ENCODE data around the gene PPARA.

GRCh38 chr22:46105494-46106278 is 44.6 kb upstream of the PPARA start:
- TF ChIP-seq POLR2A (IDR thresholded peaks at IDR 0.05; ENCODE audit: low read depth, low read length) (no peak), FOS (IDR thresholded peaks at IDR 0.05; ENCODE audit: low read depth, low read length) (no peak), CTCF (conservative IDR thresholded peaks at IDR 0.05; ENCODE audit: low read depth, low read length) (no peak)

Data from IMR-90 (cell line).